Hematopoietic multipotent progenitor cell treated with erythropoietin and hydrocortisone succinate and interleukin-3 and kit ligand, for 15 days (in vitro differentiated cells): Measurements from ENCODE around the gene FARS2.

ENCODE experiments used
- DNase-seq: peaks from one replicate; pipeline ENCODE4 v3.0.0-alpha.2; 2015; ENCODE audit warnings: low spot score

The FARS2 gene

DNA sequence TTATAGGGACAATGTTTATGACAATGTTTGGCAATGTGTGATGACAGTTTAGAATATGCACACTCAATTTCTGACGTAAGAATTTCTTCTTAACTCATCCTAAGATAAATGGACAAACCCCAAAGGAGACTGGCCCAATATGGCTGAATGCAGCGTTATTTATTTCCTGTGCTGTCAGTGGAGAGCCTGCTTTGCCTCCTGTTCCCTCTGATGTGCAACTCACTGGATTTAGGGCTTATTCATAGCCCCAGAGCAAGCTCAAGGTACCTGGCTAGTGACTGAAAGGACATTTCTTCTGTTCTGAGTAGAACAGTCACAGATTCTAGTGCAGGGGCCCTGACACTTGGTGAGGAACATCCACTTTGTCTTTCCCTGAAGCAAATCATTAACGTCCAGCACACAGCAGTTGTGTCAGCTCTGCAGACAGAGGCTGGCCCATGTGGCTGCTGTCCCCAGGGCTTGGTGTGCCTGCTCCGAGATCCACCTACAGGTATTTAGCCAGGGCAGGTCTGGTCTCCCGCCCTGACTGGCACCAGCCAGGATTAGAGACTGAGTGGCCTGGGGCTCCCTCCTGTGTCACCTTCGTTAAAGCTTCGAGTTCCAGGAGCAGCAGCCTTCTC is 64.8 kb downstream of the FARS2 start:
- no peak for DNase-seq

DNA sequence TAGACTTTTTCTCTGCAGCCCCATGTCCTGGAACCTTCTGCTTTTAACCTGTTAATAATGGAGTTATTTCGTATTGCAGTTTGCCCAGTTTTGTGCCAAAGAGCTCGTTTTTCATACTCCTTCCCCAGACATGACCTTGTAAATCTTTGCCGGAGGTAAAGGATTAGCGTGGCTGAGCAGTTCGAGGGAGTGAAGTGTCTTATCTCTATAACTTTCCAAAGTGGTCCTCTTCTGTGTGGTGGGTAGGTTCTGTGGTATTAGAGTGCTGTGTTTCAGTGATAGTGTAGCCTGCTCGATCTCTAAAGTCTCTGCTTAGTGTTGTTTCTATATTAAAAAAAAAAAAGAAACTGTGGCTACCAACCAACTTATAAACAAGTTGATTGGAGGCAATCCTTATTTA is 67.5 kb downstream of the FARS2 start:
- DNase-seq = no peak

DNA sequence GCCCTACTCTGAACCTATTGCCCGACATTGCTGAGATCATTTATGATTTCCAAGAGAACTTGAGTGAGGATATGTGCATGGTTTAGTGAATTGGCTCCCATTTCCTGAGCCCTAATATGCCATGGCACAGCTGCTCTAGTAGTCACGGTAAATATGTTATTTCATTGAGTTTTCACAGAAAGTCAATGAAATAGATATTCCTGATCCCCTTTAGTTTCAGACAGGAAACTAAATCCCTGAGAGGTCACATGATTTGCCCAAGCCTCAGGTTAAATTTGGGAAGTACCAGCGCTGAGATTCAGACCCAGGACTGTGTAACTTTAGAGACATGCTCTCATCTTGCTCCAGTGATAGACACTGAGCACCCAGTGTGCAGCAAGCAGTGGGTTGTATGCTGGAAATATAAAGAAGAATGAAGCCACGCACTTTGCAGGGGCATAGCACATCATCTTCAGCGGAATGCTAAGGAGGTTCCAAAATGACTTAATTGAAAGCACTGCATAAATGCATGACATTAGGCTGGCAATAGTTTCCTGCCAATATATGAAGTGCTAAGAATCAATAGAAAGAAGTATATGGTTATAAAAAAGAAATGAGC is 70.6 kb downstream of the FARS2 start:
- no peak for DNase-seq

DNA sequence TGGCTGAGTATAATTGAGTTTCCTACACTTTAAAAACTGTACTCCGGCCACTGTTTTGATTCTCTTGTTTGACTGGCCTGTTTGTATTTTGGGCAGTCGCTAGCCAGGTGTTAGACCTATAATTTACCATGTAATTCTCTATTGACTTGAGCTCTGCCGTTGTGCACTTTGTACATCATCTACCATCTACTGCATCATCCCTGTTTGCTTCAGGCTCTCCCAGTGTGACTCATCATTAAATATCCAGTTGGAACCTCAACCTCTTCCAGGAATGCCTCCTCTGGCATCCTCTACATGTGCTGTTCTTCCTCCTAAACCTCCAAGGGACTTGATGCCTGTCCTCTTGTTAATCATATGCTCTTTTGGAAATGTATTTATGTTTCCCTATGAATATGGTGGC is 72.3 kb downstream of the FARS2 start:
- no peak for DNase-seq

DNA sequence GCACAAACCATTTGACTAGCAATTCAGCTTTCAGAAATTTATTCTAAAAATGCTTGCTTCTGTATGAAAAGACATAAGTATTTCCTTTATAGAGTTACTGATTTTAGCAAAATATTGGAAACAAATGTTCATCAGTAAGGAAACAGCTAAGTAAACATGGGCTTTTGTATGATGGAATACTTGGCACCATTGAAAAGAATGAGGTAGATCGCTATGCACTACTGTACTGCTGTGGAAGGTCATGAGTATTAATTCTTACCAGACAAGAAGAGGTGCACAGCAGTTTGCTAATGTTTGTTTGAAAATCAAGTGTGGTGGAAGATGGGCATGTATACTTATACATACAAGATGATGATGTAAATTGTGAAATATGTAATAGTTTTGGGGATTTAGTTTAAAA is 73.0 kb downstream of the FARS2 start:
- DNase-seq = no peak

DNA sequence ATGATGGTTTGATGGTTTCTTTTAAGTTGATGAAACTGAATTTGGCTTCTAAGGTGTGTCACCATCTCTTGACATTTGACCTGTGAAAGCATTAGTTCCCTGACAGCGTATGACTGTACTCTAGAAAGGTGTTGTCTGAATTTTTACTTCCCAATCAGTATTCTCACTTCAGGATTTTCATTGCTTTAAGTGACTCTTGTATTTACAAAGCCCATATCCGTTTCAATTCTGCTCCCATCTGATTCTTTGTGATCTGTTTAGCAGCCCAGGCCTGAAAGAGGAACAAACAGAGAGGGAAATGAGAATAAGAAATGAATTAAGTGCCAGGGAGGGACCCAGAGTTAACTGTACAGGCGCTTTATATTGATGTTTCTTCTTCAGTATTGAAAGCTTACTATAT is 73.7 kb downstream of the FARS2 start:
- DNase-seq = no peak

DNA sequence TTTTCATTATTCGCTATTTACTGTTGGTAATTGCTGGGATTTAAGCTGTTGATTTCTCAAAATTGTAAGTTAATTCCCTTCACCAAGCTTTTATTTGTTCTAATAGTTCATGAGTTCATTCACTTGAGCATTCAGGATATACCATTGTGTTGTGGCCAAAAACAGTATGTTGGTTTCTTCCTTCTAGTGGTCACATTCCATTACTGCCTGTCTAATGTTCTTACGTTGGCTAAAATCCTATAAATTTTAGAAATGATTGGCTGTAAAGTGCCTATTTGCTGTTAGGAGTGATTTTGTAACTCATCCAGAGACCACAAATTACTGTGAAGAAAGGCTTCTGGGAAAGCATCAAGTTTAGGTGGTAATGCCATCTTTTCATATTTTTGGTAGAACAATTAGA is 76.3 kb downstream of the FARS2 start:
- DNase-seq = no peak

DNA sequence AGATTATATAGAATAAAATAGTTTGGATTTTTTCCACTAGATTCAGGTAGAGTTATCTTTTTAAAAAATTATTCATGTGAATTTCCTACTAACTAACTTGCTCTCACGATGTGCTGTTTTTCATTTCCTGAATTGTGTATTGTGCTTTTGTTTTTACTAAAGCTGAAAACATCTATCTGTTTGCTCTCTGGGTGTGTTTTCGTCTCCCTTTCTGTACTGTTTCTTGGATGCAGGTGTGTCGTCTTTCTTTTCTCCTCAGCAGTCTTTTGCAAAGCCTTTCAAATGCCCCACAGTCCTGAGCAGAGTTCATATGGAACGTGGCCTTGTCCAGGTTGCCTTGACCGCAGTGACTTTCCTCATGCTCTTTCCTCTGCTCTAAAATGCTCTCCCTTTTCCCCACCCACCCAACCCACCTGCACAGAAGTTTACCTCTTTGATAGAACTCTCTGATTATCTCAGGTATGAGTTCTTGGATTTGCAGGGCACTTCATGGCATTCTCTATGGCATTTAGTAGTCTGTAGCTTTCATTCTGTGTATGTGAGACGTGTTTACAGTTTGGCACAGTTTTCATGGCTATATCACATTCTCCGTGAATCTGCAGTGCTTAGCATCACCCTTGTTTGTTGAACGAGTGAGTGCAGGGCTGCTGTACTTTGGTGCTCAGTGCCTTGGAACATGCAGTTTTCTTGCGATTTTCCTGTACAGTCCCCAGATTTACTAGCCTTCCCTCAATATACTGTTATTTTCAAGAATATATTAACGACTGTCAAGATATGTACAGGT is 77.1 kb downstream of the FARS2 start:
- no peak for DNase-seq

DNA sequence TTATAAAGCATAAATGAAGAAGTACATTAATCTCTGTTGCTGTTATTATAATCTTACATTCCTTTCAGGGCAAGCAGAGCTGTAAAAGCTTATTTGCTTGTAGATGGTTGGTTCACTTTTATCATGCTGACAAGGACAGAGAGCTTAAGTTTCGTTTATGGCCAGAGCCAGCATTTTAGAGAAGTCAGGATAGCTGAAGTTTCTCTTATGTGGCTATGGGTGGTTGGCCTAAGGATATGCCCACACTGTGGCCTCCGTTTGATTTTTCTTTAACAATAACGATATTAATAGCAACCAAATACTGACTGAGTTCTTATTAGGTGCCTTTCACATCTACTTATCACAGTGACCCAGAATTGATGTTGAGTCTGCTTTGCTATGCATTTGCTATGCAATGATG is 78.5 kb downstream of the FARS2 start:
- no peak for DNase-seq

DNA sequence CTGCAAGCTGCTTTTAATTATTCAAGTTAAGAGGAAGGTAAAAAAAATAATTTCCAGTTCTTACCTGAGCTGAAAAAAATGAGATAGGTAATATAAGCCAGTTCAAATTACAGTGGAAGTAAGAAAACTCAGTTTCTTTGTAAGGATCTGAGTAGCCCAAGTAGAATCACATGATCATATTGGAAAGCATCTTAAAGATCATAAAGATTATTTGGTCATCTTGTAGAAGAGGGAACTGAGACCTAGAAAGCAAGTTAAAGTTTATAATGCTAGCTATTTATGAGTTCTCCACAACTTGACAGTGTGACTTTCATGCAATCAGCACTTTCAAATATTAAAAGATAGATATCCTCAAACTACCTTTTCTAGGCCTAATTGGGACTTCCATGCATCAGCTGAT is 80.5 kb downstream of the FARS2 start:
- DNase-seq = no peak

DNA sequence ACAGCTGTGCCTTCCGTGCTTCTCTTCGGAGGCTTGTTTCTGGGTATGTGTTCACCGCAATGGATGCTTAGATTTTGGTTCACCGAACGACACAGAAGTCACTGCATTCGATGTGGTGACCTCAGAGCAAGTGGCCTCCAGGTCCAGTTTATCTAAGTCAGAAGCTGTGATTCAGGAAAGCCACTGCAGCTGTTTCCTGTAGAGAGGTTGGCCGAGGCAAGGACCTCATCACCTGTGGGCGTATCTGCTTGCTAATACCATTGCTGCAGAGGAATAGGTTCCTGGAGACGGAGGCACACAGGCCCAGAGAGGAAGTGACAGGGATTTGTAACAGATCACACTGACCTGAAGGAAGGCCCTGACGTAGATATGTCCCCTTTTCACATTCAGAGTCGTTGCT is 82.7 kb downstream of the FARS2 start:
- no peak for DNase-seq

DNA sequence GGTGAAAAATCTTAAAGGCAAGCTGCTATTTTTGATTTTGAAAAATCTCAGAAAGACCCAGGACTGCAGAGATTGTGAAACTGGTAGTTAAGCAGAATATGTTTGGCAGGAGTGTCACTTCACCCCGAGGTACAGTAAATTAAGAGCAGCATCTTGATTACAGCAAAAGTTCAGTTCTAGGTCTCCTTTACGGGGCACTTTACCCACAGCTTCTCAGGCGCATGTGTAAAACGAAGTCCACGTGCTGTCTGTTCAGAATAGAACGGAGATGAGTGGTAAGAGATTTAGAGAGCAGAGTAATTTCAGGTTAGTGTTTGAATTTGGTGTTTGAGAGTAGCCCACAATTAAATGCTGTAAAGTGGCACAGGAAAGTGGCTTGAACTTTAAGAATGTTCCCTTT is 84.0 kb downstream of the FARS2 start:
- DNase-seq = no peak

DNA sequence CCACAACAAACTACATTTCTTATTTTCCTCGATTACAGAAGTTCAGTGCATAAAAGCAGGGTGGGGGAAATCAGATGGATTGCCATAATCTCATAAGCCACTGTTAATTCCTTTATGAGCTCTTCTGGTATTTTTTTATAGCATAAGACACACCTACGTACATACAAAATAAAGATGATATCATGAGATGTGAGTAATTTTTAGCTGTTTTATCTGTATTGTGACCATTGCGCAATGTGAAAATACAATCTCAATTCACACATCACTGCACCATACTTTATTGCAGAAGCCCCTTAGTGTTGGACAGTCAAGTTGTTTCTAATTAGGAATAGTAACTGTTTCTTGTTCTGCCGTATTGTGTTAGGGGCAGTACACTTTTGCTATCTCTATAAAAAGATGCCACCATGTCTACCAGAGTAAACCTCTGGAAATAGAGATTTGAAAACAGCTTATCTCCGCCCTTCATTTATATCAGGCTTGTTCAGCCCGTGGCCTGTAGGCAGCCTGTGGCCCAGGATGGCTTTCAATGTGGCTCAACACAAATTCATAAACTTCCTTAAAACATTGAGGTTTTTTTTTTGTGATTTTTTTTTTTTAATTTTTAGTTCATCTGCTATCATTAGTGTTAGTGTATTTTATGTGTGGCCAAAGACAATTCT is 90.4 kb downstream of the FARS2 start:
- no peak for DNase-seq

DNA sequence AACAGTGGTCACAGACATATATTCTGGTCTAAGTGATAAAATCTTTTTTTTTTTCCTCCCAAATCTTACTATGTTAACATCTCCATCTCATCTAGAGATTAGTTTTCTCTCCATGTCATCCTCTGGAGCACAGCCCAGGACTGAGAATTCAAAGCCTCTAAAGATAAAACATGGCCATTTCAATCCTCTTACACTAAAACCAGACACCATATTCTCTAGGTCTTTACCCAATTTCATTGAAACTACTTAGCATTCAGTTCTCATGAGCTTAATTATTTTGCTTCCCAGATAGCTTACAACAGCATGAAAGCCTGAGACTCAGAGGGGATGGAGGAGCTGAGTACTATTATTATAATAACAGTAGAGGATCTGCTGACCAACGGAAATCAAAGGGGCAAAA is 92.7 kb downstream of the FARS2 start:
- no peak for DNase-seq

DNA sequence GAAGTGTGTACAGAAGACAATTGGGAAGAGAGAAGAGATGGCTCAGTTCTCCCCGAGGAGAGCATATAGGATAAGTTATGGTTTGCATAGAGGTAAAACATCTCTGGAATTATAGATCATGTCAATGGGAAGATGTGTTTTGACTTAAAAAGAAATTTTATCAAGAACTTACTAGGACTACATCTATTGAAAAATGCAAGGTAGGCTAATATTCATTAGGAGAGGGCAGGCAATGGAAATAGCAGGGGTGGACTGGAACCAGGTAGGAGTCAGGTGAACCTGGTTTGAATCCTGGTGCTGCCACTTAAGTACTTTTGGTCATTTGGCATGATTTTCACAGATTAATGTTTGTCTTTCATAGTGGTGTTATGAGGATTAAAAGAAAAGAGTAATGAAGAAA is 96.2 kb downstream of the FARS2 start:
- no peak for DNase-seq

DNA sequence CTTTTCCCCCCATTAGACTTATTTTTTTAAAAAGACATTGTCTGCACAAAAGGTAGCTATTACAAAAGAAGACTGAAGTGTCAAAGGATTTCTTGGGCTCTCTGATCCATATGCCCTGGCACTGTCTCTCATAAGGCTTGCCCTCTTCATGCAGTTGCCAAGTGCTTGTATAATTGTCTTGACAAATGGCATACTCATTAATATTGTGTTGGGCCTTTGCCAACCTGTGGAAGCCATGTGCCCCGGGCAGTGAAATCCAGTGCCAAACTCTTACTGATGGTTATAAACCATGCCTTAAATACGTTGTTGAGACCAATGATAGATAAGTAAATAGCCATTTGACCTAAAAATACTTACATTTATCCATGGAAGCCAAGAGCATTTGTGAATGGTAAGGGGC is 98.1 kb downstream of the FARS2 start:
- no peak for DNase-seq

DNA sequence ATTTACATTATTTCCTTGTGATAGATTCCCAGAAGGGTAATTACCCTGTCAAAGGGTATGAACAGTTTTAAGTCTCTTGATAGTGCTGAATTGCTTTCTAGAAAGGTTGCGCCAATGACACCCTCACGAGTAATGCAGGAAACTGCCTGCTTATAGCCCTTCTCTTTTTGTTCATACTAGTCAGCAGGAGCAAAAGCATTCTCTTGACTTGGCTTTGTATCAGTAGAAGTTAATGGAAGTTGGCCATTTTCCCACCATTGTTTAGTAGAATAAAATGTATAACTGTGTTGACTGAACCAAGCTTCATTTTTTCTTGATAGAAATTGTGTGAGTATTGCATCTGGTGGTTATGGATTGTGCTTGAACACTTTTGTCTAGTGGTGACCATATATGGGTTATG is 100.1 kb downstream of the FARS2 start:
- no peak for DNase-seq

DNA sequence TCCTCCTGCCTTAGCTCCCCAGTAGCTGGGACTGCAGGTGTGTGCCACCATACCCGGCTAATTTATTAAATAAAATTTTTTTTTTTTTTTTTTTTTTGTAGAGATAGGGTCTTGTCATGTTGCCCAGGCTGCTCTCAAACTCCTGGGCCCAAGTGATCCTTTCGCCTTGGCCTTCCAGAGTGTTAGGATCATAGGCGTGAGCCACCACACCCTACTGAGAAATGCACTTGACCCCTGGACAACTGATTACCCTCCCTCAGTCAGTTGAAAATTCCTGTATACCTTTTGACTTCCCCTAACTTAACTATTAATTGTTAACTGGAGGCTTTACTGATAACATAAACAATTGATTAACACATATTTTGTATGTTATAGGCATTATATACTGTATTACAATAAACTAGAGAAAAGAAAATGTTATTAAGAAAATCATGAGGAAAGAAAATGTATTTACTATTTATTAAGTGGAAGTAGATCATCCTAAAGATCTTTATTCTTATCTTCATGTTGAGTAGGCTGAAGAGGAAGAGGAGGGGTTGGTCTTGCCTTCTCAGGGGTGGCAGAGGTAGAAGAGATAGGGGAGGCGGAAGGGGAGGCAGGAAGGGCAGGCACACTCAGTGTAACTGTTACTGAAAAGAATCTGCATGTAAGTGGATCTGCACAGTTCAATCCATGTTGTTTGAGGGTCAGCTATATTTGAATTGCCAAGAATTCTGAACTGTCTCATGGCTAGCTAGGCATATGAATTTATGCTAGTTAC is 104.3 kb downstream of the FARS2 start:
- no peak for DNase-seq

DNA sequence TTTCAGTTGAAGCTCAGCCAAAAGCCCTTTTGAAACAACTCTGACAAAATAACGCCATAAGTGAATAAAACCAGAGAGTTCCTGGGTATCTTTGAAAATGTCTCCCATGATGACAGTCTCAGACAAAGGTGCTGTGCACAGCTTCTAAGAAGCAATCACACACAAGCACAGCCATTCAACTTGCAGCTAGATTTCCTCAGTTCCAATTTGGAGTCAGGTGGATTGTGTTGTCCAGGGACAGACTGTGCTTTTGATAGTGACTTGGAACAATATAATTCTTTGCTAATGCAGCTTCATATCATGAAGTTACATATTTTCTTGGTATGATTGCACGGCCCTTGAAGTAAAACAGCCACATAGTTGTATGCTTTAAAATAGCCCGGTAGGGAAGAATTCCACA is 105.6 kb downstream of the FARS2 start:
- DNase-seq = no peak

DNA sequence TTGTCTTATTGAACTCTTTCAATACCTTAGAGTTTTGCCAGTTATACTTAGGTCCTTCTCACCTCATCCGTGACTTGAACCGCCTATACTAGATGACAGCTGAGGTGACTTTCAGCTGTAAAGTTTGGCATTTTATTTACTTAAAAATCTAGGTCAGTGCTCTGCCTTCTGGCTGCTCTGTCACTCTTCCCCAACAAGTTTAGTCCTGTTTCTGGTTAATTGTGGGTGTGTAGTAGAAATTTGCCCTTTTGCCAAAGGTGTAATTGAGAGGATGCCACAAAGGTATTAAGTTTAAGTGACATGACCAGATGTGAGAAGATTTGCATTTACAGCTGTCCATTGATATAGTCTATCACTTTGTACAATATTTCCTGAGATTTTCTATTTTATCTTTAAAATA is 106.2 kb downstream of the FARS2 start:
- no peak for DNase-seq

DNA sequence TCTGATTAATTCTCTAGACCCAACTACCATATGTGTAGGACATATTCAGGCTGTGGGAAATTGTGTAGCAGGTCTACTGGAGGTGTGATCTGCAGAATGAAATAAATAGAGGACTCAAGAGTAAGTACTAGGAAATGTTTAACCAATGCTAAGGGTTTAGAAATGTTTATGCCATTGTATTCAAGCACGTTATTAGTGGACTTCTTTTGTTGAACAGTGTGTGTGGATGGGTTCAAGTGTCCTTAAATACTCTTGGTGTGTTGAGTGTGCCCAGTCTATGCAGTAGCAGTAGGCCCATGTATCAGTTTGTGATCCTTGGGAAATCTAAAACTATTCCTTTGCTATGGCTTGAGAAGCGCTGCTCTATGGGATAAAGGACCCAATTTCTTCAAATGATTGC is 112.1 kb downstream of the FARS2 start:
- DNase-seq = no peak

DNA sequence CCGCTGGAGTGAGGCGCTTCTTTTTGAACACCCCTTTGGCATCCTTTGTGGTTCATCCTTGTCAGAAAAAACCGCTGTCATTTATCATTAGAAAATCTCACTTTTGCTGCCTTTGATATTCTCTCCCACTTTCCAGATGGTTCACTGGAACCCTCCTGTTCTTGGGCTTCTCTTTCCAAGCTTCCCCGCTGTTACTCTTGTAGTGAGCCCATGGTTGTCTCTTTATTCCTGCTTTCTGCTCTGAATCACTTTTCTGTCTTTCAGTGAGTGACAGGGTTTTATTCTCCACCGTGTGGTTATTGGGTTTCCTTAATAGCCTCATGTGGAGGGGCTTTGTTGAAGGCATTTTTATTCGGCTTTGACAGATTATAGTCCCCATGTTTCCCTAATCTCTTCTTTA is 117.0 kb downstream of the FARS2 start:
- no peak for DNase-seq
